HT1080 (cell line): ENCODE results near the gene S100A10. TPM values are rescaled to one million over a fixed set of nuclear protein-coding genes. Genes with fewer than 3 reads are reported as not detected.

ENCODE experiments used
- DNase-seq: peaks from one replicate; pipeline ENCODE4 v3.0.0-alpha.2; 2015; ENCODE audit warnings: low read depth
- total RNA-seq: library from RNA; depleted of rRNA; stranded (reverse); fragments of >200 nt; shearing (Covaris generic); gene quantifications from 2 replicates; pipeline ENCODE4 v1.2.3, GENCODE V29; 2014

The S100A10 gene
- total RNA-seq, 1 experiment from 2014 or later, result 367 TPM

GRCh38 chr1:152013664-152014237 is 20.1 kb upstream of the S100A10 start:
- DNase-seq, result peak; percentile 50

GRCh38 chr1:152009691-152010090 is 16.0 kb upstream of the S100A10 start:
- DNase-seq, result no peak

- DNase-seq, result no peak
Observed at GRCh38 chr1:152007047-152007446, 13.4 kb upstream of the S100A10 start.

- DNase-seq, result no peak
Observed at GRCh38 chr1:152005360-152005912, 11.8 kb upstream of the S100A10 start.

DNA sequence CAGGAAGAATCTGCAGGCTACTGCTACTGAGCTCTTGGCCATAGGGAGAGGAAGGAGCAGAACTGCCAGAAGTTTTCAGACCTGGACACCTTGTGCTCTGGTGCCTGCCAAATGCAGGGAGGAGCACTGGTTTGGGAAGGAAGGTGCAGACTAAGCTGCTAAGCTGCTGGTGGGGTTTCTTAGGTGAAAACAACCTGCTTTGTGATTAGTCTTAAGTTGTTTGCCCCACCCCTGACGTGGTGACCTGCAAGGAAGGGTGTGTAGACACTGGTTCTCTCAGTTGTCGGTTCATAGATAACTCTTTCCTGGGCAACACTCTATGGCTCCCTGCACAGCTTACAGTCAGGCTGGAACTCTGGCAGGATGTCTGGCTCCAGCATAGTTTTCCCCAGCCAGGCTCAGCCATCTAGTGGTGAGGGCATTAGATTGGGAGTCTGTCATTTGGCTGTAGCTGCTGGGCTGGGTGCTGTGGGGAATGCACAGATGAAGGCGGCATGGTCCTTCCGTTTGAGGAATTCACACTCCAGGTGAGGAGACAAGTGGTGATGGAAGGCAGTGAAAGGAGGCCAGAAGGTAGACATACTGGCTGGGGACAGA is 10.3 kb upstream of the S100A10 start:
- peak; percentile 28 for DNase-seq

DNA sequence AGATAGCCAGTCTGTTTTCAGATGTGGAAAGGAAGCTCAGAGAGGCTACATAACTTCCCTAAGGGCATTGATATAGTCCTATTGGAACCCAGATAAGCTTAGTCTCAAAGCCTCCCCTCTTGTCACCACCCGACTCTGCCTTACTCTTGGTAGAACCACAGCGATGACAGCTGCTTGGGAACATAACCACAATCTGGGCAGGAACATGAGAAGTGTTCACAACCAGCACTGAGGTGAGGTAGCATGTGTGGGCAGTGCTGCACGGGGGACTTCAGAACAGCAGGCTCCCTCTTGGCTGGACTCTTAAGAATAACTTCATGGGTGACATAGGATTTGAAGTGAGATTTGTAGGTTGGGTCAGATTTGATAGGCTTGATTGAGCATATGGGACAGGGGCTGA is 9.3 kb upstream of the S100A10 start:
- no peak for DNase-seq

- DNase-seq, result peak; percentile 90
Observed at GRCh38 chr1:152001631-152002584, 8.2 kb upstream of the S100A10 start.

- no peak for DNase-seq
Observed at GRCh38 chr1:152000964-152001630, 7.4 kb upstream of the S100A10 start.

- peak; percentile 66 for DNase-seq
Observed at GRCh38 chr1:151998611-151999362, 5.1 kb upstream of the S100A10 start.

DNA sequence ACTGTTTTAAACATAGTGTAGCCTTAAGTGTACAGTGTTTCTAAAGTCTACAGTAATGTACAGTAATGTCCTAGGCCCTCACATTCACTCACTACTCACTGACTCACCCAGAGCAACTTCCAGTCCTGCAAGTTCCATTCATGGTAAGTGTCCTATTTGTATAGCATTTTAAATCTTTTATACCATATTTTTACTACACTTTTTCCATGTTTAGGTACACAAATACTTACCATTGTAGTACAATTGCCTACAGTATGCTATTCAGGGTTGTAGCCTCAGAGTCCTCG is 3.6 kb upstream of the S100A10 start:
- no peak for DNase-seq

DNA sequence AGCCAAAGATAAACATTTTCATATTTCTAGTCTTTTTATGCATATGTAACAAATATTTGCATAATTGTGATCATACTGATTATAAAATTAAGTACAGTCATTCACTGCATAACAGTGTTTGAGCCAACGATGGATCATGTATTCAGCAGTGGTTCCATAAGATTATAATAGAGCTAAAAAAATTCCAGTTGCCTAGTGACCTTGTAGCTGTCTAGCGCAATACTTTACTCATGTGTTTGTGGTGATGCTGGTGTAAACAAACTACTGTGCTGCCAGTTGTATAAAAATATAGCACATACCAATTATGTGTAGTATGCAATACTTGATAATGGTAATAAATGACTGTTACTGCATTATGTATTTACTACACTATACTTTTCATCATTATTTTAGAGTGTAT is 2.1 kb upstream of the S100A10 start:
- no peak for DNase-seq

DNA sequence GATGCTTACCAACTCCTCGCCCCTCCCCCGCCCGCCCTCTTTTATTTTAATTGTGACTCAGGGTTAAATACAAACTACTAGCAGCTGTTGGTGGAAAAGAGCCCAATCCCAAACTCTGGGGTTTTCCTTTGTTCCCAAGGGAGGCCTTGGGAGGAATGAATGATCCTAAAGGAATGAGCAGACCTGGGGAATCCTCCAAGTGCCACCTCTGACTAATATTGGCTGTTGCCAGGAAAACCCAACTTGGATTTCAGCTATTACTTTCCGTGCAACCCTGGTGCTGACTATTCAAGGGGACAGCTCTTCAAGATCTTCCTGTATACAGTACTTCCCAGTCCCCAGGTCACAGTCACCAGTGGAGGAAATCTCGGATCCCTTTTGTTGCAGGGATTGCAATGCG is 1.3 kb upstream of the S100A10 start:
- DNase-seq, result peak; percentile 97

- no peak for DNase-seq
Observed at GRCh38 chr1:151993084-151993733, 450 bp downstream of the S100A10 start.

GRCh38 chr1:151992303-151993083 is 1.2 kb downstream of the S100A10 start:
- peak; percentile 100 for DNase-seq

DNA sequence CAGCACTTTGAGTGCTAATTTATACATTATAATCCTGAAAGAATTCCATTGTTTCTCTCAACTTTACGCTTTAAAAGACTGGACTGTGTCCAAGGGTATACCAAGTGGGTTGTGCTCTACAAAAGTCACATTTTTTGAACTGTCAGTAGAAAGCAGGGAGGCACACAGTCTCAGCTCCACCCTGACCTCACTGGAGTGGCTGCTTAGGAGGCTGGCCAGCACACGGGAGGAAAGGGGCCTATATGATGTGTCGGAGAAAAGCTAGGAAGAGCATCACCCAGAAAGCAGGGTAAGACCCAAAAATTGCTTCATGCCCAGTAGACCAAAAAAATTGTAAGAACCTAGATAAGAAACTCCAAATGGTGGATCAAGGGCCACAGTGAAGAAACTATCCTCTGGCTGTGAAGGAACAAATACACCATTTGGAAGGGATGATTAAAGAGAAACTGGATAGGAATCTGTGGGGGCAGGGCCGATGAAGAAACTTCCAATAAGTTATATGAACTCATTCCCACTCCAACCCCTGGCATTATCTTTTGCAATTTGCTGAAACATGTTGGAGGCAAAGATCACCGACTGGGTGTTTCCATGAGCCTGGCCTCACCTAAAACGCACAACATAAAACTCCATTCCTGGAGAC is 1.9 kb downstream of the S100A10 start:
- peak; percentile 37 for DNase-seq

- peak; percentile 72 for DNase-seq
Observed at GRCh38 chr1:151990856-151991198, 2.8 kb downstream of the S100A10 start.

DNA sequence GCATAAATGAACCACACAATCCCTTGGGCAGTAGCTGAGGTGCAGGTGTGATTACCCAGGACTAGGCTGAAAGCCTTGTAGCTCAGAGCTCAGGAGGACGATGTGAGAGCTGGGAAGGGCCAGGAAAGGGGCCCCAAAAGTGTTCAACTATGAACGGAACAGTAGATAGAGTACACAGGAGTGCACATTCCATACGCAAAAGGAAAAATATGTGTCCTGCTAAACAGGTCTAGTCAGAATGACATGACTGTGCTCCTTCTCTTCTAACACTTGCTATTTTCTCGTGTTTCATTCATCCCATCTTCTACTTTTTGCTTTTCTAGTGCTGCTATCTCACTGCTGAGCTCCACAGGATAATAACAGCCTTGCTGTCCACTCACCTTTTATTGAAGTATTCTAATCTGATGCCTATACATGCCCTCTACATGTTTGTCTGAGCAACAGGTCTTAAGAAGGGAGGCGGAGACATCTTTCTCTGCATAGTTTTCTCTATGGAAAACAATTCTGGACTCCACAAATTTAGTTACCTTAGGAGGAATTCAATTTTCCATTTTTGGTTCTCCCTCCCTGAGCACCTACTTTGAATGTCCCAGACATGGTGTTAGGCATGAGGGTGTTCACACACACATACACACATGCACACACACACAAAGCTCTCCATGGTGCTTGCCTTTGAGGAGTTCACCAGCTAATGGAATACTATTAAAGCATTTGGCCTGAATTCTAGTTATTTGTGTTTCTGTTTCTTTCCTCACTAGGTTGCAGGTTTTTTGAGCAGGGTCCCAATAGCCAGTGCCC is 3.4 kb downstream of the S100A10 start:
- DNase-seq, result no peak

- DNase-seq, result peak; percentile 95
Observed at GRCh38 chr1:151989211-151989862, 4.3 kb downstream of the S100A10 start.
